PC-3 (cell line): ENCODE data around the gene C8A.

Experiments
- EZH2phosphoT487 ChIP-seq: fragments of 300-600 bp; sonication (generic); IDR thresholded peaks from 2 replicates; pipeline ENCODE4 v1.6.1; 2018; ENCODE audit warnings: mild to moderate bottlenecking, antibody characterized with exemption, low read length, borderline replicate concordance
- TF ChIP-seq, protein P1 (sequence below): fragments of 300-600 bp; sonication (generic); conservative IDR thresholded peaks from 2 replicates; pipeline ENCODE4 v1.5.1; 2017; ENCODE audit warnings: antibody characterized with exemption, low read depth, mild to moderate bottlenecking, low read length

DNA sequence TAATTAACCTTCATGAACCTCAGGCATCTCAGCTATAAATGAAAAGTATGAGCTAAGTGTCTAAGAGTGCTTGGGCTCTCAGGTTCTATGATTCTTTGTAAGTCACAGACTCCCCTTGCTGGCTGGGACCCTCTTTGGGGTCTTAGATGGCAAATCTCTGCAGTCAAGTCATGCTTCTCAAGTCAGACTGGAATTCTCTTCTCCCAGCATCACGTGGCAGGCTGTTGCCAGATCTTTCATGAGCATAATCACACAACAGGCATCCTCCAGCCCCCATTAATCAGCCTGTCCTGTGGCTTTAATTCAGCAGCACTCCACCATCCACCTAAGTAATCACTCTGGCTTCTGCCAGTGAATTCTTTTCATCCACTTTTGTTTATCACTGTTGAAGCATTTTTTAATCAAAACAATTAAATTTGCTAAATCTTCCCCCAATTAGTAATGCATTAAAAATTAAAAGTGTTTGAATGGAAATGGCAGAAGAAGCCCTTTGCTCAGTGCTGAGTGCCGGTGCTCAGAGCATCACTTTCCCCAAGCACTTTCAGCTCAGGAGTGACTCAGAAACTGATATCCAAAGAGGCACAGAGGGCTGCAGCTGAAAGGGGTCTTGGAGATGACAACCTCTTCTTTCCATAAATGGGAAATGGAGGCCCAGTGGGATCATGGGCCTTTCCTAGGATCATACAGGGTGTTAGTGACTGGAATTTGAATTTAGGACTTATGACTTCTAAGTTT is 50.2 kb downstream of the C8A start:
- TF ChIP-seq, protein P1, sequence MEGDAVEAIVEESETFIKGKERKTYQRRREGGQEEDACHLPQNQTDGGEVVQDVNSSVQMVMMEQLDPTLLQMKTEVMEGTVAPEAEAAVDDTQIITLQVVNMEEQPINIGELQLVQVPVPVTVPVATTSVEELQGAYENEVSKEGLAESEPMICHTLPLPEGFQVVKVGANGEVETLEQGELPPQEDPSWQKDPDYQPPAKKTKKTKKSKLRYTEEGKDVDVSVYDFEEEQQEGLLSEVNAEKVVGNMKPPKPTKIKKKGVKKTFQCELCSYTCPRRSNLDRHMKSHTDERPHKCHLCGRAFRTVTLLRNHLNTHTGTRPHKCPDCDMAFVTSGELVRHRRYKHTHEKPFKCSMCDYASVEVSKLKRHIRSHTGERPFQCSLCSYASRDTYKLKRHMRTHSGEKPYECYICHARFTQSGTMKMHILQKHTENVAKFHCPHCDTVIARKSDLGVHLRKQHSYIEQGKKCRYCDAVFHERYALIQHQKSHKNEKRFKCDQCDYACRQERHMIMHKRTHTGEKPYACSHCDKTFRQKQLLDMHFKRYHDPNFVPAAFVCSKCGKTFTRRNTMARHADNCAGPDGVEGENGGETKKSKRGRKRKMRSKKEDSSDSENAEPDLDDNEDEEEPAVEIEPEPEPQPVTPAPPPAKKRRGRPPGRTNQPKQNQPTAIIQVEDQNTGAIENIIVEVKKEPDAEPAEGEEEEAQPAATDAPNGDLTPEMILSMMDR, result no peak
- no peak for TF ChIP-seq EZH2phosphoT487
